ENCODE data around the gene HELB.

The HELB gene

DNA sequence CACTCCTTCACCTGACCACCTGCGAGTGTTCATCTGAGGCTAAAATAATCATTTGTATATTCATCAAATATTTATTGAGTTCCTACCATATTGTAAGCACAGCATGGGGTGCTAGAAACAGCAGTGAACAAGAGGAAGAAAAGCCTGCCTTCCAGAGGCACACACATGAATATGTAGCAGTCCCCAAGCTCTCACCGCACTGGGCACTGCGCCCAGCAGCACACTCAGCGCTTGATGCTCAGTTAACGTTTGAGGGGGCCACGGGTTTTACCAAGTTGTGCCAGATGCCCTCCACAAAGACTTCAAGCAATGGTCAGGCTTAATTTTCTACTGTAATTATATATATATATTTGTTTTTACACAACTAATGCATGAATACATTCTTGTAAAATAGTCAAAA, 52.0 kb downstream of the HELB start:
- Histone ChIP-seq H3K9ac (ENCODE audit: low read length) (no peak overlapping the region), H3K9me3 (ENCODE audit: insufficient read depth, low read length) (no peaks in the 10 kb centered on the region), H4K20me1 (ENCODE audit: insufficient read depth, low read length) (no peaks in the 10 kb centered on the region), H3K4me1 (ENCODE audit: low read length) (no peaks in the 10 kb centered on the region), H2AFZ (ENCODE audit: low read depth, low read length) (no peak overlapping the region), H3K27ac (ENCODE audit: low read length) (no peak overlapping the region), H3K4me2 (ENCODE audit: low read length) (no peak overlapping the region), H3K4me3 (ENCODE audit: low read length) (no peak overlapping the region), H3K79me2 (ENCODE audit: low read length) (no peaks in the 10 kb centered on the region), H3K36me3 (replicated peaks; ENCODE audit: low read depth, low read length) (no peaks in the 10 kb centered on the region), H3K27me3 (ENCODE audit: low read depth, low read length) (no peaks in the 10 kb centered on the region)
- no peak for TF ChIP-seq EZH2phosphoT487 (IDR thresholded peaks at IDR 0.05; ENCODE audit: low read depth)
- TF ChIP-seq, protein P1, sequence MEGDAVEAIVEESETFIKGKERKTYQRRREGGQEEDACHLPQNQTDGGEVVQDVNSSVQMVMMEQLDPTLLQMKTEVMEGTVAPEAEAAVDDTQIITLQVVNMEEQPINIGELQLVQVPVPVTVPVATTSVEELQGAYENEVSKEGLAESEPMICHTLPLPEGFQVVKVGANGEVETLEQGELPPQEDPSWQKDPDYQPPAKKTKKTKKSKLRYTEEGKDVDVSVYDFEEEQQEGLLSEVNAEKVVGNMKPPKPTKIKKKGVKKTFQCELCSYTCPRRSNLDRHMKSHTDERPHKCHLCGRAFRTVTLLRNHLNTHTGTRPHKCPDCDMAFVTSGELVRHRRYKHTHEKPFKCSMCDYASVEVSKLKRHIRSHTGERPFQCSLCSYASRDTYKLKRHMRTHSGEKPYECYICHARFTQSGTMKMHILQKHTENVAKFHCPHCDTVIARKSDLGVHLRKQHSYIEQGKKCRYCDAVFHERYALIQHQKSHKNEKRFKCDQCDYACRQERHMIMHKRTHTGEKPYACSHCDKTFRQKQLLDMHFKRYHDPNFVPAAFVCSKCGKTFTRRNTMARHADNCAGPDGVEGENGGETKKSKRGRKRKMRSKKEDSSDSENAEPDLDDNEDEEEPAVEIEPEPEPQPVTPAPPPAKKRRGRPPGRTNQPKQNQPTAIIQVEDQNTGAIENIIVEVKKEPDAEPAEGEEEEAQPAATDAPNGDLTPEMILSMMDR (IDR thresholded peaks at IDR 0.05; ENCODE audit: low read depth, low read length), result no peak

DNA sequence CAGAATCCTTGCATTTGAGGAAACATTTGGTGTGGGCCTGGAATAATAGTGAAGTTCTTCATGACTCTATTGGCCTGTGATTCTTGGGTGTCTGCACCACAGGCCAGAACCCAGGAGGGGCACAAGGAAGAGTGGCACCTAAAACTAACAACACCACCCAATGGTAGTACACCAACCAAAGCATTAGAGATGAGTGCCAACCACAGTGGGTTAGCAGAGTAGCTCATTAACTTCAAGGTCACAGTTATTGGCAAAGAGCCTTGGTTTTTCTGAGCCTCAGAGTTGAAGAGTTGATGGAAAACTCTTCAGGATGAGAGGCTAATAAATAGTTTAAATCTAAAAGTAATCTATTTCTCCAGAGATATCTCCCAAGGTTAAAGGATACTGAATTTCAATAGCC, 57.0 kb downstream of the HELB start:
- Histone ChIP-seq H4K20me1 (ENCODE audit: insufficient read depth, low read length) (no peaks in the 10 kb centered on the region), H3K36me3 (replicated peaks; ENCODE audit: low read depth, low read length) (no peaks in the 10 kb centered on the region), H3K79me2 (ENCODE audit: low read length) (no peaks in the 10 kb centered on the region), H2AFZ (ENCODE audit: low read depth, low read length) (no peak overlapping the region), H3K9ac (ENCODE audit: low read length) (no peak overlapping the region), H3K9me3 (ENCODE audit: insufficient read depth, low read length) (no peaks in the 10 kb centered on the region), H3K4me2 (ENCODE audit: low read length) (no peak overlapping the region), H3K4me3 (ENCODE audit: low read length) (no peak overlapping the region), H3K27ac (ENCODE audit: low read length) (no peak overlapping the region), H3K4me1 (ENCODE audit: low read length) (no peaks in the 10 kb centered on the region), H3K27me3 (ENCODE audit: low read depth, low read length) (no peaks in the 10 kb centered on the region)
- no peak for TF ChIP-seq EZH2phosphoT487 (IDR thresholded peaks at IDR 0.05; ENCODE audit: low read depth)
- TF ChIP-seq, protein P1 (IDR thresholded peaks at IDR 0.05; ENCODE audit: low read depth, low read length), result no peak

DNA sequence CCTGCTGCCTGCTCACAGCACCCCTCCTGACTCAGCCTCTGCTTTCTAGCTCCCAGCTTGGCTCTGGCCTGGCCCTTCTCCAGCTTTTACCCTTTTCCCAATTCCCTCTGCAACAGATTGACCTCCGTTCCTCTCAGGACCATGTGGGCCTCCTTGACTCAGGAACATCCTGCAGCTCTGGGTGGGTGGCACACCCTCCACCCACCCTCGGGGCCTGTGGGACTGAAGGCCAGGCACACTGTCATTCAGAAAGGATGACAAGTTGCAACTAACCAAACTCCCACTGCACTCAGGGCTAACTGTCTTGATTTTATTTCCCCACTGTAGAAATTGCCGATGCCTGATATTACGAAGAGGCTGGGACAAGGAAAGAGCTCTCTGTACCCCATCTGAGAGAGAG, 59.4 kb downstream of the HELB start:
- no peaks in the 10 kb centered on the region for H4K20me1 ChIP-seq (ENCODE audit: insufficient read depth, low read length)
- no peak overlapping the region for H3K9ac ChIP-seq (ENCODE audit: low read length)
- H3K4me3 ChIP-seq (ENCODE audit: low read length), result no peak overlapping the region
- H3K9me3 ChIP-seq (ENCODE audit: insufficient read depth, low read length), result no peaks in the 10 kb centered on the region
- no peak overlapping the region for H2AFZ ChIP-seq (ENCODE audit: low read depth, low read length)
- H3K4me2 ChIP-seq (ENCODE audit: low read length), result no peak overlapping the region
- TF ChIP-seq, protein P1 (IDR thresholded peaks at IDR 0.05; ENCODE audit: low read depth, low read length), result no peak
- no peak for TF ChIP-seq EZH2phosphoT487 (IDR thresholded peaks at IDR 0.05; ENCODE audit: low read depth)
- no peaks in the 10 kb centered on the region for H3K4me1 ChIP-seq (ENCODE audit: low read length)
- no peaks in the 10 kb centered on the region for H3K36me3 ChIP-seq (replicated peaks; ENCODE audit: low read depth, low read length)
- no peaks in the 10 kb centered on the region for H3K27me3 ChIP-seq (ENCODE audit: low read depth, low read length)
- no peak overlapping the region for H3K27ac ChIP-seq (ENCODE audit: low read length)
- no peaks in the 10 kb centered on the region for H3K79me2 ChIP-seq (ENCODE audit: low read length)

DNA sequence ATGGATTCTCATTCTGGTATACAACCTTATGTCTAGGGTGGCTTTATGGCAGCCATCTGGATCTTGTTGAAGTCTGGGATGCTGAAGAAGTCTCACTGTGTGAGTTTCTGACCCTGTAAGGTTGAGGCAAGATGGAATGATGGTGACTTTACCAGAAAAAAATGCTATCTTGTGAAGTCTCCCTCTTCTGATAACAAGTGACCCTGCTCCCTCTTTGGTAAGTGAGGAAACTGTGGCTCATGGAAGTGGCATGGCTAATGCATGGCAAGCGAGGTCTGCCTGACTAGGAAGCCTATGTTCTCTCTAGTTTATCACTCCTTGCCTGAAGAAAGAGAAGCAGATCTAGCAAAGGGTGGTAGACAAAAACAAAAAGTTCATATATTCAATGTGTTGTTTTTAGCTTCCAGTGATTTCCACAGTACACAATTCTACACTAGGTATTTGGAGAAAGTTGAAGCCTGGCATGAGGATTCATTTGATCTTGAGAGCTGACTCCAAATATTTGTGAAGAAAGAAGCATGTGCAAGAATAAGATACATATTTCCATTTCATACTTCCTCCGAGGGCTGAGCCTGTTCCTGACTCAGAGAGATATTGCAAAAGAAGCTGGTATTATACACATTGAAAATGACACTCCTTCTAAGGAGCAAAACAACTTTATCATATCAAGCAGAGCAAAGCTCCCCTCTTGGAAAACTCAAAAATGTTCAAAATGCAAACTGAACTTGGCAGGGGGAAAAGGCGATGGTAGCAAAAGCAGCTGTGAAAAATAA, 63.6 kb downstream of the HELB start:
- Histone ChIP-seq H3K9me3 (ENCODE audit: insufficient read depth, low read length) (no peaks in the 10 kb centered on the region), H3K27ac (ENCODE audit: low read length) (no peak overlapping the region), H3K27me3 (ENCODE audit: low read depth, low read length) (no peaks in the 10 kb centered on the region), H3K4me3 (ENCODE audit: low read length) (no peak overlapping the region), H3K36me3 (replicated peaks; ENCODE audit: low read depth, low read length) (no peaks in the 10 kb centered on the region), H3K9ac (ENCODE audit: low read length) (no peak overlapping the region), H3K4me2 (ENCODE audit: low read length) (no peak overlapping the region), H3K79me2 (ENCODE audit: low read length) (no peaks in the 10 kb centered on the region), H4K20me1 (ENCODE audit: insufficient read depth, low read length) (no peaks in the 10 kb centered on the region), H3K4me1 (ENCODE audit: low read length) (no peaks in the 10 kb centered on the region), H2AFZ (ENCODE audit: low read depth, low read length) (no peak overlapping the region)
- no peak for TF ChIP-seq EZH2phosphoT487 (IDR thresholded peaks at IDR 0.05; ENCODE audit: low read depth)
- TF ChIP-seq, protein P1 (IDR thresholded peaks at IDR 0.05; ENCODE audit: low read depth, low read length), result no peak

Data from OCI-LY3 (cell line).